ENCODE data around the gene SPIRE1.
"Not testable (repeated sequence)": the region's sequence is repeated elsewhere in the genome, so short reads cannot be mapped to it uniquely, and the experiment has no call there.

Gene SPIRE1

DNA sequence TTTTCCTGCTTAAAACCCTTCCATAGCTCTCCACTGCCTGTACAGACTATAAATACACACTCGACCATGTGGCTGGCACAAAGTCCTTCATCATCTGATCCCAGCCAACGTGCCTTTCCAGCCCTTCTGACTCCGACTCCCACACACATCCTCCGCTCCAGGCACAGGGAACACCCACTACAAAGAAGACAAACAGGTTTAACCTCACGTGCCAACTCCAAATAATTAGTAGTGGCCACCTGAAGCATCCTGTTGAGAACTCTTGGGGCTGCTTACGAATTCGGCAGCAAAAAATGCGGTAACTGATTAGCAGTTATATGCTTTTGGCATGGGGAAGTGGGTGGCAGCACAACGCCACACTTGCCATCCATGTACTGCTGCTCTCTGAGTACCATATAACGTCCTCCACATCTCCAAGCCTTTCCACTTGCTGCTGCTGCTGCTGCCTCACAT is 12.1 kb downstream of the SPIRE1 start:
- DNase-seq (ENCODE audit: low read depth, low spot score), result no peak

DNA sequence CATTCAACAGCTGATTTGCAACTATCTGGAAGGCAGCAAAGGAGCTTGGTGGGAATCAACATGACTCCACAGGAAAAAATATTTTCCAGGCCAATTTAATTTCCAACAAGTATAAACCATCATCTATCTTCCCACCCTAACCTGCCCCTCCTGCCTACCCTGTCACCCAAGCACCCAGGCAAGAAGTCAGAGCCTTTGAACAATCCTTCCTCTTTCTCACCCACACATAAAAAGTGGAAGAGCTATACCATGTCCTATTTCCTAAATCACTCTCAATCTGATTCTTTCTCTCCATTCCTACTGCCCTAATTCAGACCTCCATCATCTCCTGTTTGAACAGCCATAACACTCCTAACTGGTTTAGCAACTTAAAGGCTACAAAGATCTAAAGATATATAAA is 12.7 kb downstream of the SPIRE1 start:
- no peak for DNase-seq (ENCODE audit: low read depth, low spot score)

- DNase-seq (ENCODE audit: low read depth, low spot score), result not testable (repeated sequence)
Observed at GRCh38 chr18:12643756-12644155, 14.2 kb downstream of the SPIRE1 start.

- no peak for DNase-seq (ENCODE audit: low read depth, low spot score)
Observed at GRCh38 chr18:12640881-12641200, 17.1 kb downstream of the SPIRE1 start.

DNA sequence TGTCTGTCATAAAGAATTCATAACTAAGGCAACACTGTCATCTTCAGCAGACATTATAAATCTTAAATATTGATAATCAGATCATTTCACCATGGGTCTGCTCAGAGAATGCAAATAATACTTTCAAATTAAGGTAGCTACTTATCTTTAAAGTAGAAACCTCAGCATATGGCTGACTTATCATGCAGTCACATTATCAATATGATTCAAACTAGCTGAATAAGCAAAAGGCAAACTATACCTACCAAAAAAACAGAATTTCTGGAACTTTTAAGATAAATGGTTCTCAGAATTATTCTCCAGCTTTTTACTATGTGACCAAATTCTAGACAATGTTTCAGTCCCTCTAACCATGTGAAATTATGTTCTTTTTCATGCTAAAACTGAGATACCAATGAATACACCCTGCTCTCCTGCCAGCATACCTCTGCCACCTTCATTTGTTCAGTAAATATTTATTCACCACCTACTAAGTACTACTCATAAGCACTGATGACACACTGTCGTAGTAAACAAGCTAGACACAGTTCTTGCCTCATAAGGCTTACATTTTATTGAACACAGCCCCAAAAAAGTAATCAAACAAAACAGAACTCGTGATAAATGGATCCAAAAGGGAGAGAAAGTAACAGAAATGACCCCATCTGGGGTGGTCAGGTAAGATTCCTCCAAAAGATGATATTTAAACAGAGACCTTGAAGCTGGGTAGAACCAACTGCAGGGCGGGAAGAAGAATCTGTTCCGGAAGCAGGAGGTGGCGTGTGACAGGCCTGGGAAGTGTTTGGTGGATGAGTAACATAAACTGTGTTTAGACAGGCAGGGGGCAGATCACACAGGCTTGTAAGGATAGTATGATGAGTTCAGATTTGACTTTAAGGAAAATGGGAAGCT is 17.7 kb downstream of the SPIRE1 start:
- no peak for DNase-seq (ENCODE audit: low read depth, low spot score)

DNA sequence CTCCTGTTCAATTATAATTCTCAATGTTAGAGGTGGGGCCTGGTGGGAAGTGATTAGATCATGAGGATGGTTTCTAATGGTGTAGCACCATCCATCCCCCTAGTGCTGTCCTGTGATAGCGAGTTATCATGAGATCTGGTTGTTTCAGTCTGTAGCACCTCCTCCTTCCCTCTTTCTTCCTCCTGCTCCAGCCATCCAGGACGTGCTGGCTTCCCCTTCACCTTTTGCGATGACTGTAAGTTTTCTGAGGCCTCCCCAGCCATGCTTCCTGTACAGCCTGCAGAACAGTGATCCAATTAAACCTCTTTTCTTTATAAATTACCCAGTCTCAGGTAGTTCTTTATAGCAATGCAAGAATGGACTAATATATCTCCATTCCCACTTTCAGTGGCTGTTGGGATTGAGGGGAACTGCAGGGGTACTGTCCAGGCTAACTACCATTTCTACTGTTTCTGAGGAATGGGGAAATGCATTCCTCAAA is 19.2 kb downstream of the SPIRE1 start:
- no peak for DNase-seq (ENCODE audit: low read depth, low spot score)

- DNase-seq (ENCODE audit: low read depth, low spot score), result no peak
Observed at GRCh38 chr18:12637901-12638643, 19.8 kb downstream of the SPIRE1 start.

DNA sequence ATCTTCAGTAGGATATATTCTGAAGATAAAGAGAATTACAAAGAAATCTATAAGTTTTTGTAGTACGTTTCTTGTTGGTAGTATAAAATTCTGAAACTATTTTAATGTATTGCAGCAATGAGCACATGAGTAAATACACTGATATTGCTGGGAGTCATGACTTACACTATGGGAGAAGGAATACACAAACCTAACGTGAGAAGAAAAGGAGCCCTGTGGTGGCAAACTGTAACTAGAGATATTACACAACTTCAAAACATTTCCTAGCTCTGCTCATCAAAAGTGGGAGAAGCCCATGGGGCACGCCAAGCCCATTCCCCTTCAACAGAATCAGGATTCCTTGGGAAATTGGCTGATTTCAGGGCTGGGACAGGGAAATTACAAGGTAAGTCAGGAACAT is 20.5 kb downstream of the SPIRE1 start:
- no peak for DNase-seq (ENCODE audit: low read depth, low spot score)

DNA sequence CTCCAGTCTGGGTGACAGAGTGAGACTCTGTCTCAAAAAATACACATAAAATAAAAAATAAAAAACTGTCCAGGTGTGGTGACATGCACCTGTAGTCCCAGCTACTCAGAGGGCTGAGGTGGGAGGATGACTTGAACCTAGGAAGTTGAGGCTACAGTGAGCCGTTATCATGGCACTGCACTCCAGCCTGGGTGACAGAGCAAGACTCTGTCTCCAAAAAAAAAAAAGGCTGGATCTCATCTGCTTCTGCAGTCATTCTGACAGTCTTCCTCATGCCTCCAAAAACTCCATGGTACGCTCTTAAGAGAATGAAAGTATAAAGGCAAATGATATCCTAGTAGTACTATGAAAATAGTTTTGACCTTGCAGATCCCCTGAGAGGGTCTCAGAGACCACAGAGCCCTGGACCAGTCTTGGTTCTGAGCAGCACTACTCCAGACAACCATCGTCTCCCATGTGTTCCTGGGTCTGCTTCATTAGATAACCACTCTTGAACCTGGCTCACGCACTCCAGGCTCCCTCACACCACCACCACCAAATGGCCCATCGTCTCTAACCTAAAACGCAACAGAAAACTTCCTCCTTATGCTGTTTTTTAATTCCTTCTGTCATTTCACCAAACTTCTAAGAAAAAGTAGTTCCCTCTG is 26.0 kb downstream of the SPIRE1 start:
- no peak for DNase-seq (ENCODE audit: low read depth, low spot score)

- no peak for DNase-seq (ENCODE audit: low read depth, low spot score)
Observed at GRCh38 chr18:12630136-12630535, 27.8 kb downstream of the SPIRE1 start.

GRCh38 chr18:12628706-12629702 is 28.9 kb downstream of the SPIRE1 start:
- no peak for DNase-seq (ENCODE audit: low read depth, low spot score)

DNA sequence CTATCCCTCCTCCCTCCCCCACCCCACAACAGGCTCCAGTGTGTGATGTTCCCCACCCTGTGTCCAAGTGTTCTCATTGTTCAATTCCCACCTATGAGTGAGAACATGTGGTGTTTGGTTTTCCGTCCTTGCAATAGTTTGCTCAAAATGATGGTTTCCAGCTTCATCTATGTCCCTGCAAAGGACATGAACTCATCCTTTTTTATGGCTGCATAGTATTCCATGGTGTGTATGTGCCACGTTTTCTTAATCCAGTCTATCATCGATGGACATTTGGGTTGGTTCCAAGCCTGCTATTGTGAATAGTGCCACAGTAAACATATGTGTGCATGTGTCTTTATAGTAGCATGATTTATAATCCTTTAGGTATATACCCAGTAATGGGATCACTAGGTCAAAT is 30.7 kb downstream of the SPIRE1 start:
- DNase-seq (ENCODE audit: low read depth, low spot score), result not testable (repeated sequence)

- no peak for DNase-seq (ENCODE audit: low read depth, low spot score)
Observed at GRCh38 chr18:12625241-12625640, 32.7 kb downstream of the SPIRE1 start.

GRCh38 chr18:12621742-12622306 is 36.1 kb downstream of the SPIRE1 start:
- no peak for DNase-seq (ENCODE audit: low read depth, low spot score)

DNA sequence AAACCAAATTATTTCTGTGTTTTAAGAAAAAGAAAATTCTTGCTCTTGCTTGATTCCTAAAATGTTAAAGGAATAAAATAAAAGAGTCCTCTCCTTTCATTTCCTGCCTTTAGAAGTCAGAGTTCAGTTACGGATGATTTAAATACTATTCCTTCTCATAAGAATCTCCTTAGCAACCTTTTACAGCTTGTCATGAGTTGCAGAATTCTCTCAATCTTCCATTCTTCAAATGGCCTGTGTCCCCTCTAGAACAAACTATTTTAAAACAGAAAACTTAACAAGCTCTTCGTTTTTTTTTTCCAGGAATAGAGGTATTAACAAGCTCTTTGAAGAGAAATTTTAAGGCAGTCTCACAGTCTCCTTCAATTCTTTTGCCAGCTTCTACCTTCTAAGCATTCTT is 42.2 kb downstream of the SPIRE1 start:
- no peak for DNase-seq (ENCODE audit: low read depth, low spot score)

GRCh38 chr18:12608301-12608700 is 49.6 kb downstream of the SPIRE1 start:
- DNase-seq (ENCODE audit: low read depth, low spot score), result no peak

DNA sequence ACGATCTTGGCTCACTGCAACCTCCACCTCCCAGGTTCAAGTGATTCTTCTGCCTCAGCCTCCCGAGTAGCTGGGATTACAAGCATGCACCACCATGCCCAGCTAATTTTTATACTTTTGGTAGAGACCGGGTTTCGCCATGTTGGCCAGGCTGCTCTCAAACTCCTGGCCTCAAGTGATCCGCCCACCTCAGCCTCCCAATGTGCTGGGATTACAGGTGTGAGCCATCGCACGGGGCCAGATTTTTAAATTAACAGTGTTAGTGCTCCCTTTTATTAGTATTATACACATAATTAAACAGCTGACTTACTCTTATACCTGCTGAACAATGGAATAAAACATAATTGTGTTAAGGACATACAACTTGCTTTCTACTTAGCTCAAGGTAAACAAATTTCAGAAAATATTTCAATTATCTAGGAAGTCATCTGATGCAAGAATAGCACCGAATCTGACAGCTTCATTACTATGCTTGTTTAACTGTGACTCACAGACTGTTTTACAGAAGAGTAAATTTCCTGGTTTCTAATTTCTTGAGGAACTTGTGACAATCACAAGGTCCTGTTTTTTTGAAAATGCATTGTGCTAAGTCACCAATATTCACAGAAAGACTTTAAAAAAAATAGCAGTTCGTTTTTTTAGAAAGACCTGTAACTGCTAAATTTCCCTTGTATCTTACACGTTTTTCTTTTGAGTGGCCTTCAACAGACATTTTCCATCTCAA is 51.2 kb downstream of the SPIRE1 start:
- no peak for DNase-seq (ENCODE audit: low read depth, low spot score)

- no peak for DNase-seq (ENCODE audit: low read depth, low spot score)
Observed at GRCh38 chr18:12604445-12605007, 53.4 kb downstream of the SPIRE1 start.

GRCh38 chr18:12599966-12600365 is 57.9 kb downstream of the SPIRE1 start:
- DNase-seq (ENCODE audit: low read depth, low spot score), result no peak

DNA sequence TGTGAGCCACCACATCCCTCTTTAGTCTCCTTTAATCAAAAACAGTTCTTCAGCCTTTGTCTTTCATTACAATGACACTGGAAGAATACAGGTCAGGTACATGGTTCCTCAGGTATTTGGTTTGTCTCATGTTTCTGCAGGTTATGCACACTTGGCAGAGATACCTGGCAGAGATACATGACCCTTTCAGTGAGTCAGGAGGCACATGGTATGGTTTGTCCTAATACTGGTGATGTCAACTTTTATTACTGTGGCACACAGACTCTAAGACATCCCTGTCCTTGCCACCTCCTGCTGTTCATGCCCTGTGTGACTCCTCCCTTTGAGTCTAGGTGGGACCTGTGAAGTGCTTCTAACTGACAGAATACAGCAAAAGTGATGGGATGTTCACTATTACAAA is 58.4 kb downstream of the SPIRE1 start:
- DNase-seq (ENCODE audit: low read depth, low spot score), result no peak
